Loucy (cell line): ENCODE data around the gene MYRIP.

ENCODE experiments used
- H2AFZ ChIP-seq: fragments of 200-600 bp; sonication (generic); 2 replicates; pipeline ENCODE4 v1.6.0; 2016; ENCODE audit warnings: antibody characterized with exemption, mild to moderate bottlenecking, low read length, moderate library complexity
- H3F3A ChIP-seq: fragments of 200-600 bp; 2 replicates; pipeline ENCODE4 v1.6.0; 2016; ENCODE audit warnings: antibody characterized with exemption, low read depth, mild to moderate bottlenecking
- H3K27me3 ChIP-seq: fragments of 200-600 bp; sonication (generic); 2 replicates; pipeline ENCODE4 v1.6.1; 2014; ENCODE audit warnings: low read length, mild to moderate bottlenecking; ENCODE audit not compliant: insufficient read depth, poor library complexity, severe bottlenecking
- H3K36me3 ChIP-seq: fragments of 200-600 bp; sonication (generic); 2 replicates; pipeline ENCODE4 v1.6.1; 2016; ENCODE audit warnings: low read length; ENCODE audit not compliant: insufficient read depth
- H3K4me1 ChIP-seq: fragments of 200-600 bp; sonication (generic); 2 replicates; pipeline ENCODE4 v1.5.1; 2014; ENCODE audit warnings: low read length, mild to moderate bottlenecking; ENCODE audit not compliant: insufficient read depth, poor library complexity, severe bottlenecking
- H3K4me2 ChIP-seq: fragments of 200-600 bp; sonication (generic); 2 replicates; pipeline ENCODE4 v1.6.0; 2014; ENCODE audit warnings: antibody characterized with exemption, low read length, low read depth, mild to moderate bottlenecking; ENCODE audit not compliant: poor library complexity, severe bottlenecking
- H3K4me3 ChIP-seq: fragments of 200-600 bp; sonication (generic); 2 replicates; pipeline ENCODE4 v1.5.1; 2014; ENCODE audit warnings: low read length, mild to moderate bottlenecking, mixed read lengths; ENCODE audit not compliant: poor library complexity, severe bottlenecking
- H3K79me2 ChIP-seq: fragments of 200-600 bp; sonication (generic); 2 replicates; pipeline ENCODE4 v1.6.1; 2014; ENCODE audit warnings: low read length; ENCODE audit not compliant: insufficient read depth
- H3K9ac ChIP-seq: fragments of 200-600 bp; sonication (generic); 2 replicates; pipeline ENCODE4 v1.6.0; 2014; ENCODE audit warnings: mild to moderate bottlenecking, low read depth, low read length, moderate library complexity; ENCODE audit not compliant: poor library complexity, severe bottlenecking
- H3K9me2 ChIP-seq: fragments of 200-600 bp; sonication (generic); replicated peaks from 2 replicates; pipeline ENCODE4 v1.6.1; 2016; ENCODE audit warnings: low read depth, low read length, mixed read lengths
- H3K9me3 ChIP-seq: fragments of 200-600 bp; sonication (generic); 2 replicates; pipeline ENCODE4 v1.6.1; 2014; ENCODE audit warnings: mild to moderate bottlenecking, antibody characterized with exemption, low read length, low read depth; ENCODE audit not compliant: insufficient read depth
- H4K20me1 ChIP-seq: fragments of 200-600 bp; sonication (generic); 2 replicates; pipeline ENCODE4 v1.6.0; 2014; ENCODE audit warnings: antibody characterized with exemption, low read length, mild to moderate bottlenecking; ENCODE audit not compliant: insufficient read depth, poor library complexity, severe bottlenecking
- EZH2phosphoT487 ChIP-seq: fragments of 200-600 bp; IDR thresholded peaks from 2 replicates; pipeline ENCODE4 v1.6.1; 2018; ENCODE audit warnings: antibody characterized with exemption, mild to moderate bottlenecking, moderate library complexity, borderline replicate concordance
- TF ChIP-seq, protein P1 (sequence below): fragments of 200-600 bp; sonication (generic); conservative IDR thresholded peaks from 2 replicates; pipeline ENCODE4 v1.5.1; 2014; ENCODE audit warnings: mild to moderate bottlenecking, antibody characterized with exemption, low read length

Gene MYRIP

DNA sequence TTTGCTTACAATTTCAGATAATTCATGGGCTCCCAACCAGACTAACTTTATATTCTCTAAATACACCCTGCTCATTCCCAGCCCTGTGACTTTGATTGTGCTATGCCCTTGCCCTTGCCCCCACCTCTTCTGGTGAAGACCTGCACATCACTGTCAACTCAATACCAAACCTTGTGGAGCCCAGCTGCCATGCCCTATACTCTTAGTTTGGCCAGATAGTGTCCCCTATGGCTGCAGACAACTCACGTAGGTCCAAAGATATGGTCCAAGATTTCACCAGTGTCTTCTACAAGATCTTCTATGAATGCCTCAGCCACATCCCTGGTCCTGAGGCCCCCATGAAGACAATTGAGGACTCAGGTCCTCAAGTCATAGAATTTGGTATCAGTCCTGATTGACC, 381.8 kb downstream of the MYRIP start:
- peaks cover 21% of the 10 kb centered on the region for H3K4me1 ChIP-seq
- TF ChIP-seq, protein P1, sequence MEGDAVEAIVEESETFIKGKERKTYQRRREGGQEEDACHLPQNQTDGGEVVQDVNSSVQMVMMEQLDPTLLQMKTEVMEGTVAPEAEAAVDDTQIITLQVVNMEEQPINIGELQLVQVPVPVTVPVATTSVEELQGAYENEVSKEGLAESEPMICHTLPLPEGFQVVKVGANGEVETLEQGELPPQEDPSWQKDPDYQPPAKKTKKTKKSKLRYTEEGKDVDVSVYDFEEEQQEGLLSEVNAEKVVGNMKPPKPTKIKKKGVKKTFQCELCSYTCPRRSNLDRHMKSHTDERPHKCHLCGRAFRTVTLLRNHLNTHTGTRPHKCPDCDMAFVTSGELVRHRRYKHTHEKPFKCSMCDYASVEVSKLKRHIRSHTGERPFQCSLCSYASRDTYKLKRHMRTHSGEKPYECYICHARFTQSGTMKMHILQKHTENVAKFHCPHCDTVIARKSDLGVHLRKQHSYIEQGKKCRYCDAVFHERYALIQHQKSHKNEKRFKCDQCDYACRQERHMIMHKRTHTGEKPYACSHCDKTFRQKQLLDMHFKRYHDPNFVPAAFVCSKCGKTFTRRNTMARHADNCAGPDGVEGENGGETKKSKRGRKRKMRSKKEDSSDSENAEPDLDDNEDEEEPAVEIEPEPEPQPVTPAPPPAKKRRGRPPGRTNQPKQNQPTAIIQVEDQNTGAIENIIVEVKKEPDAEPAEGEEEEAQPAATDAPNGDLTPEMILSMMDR, result no peak
- no peak for TF ChIP-seq EZH2phosphoT487
- H4K20me1 ChIP-seq, result no peaks in the 10 kb centered on the region
- H3K4me2 ChIP-seq, result no peak overlapping the region
- no peak overlapping the region for H3K4me3 ChIP-seq
- no peaks in the 10 kb centered on the region for H3K9me3 ChIP-seq
- H3K36me3 ChIP-seq, result no peaks in the 10 kb centered on the region
- no peak overlapping the region for H3K9ac ChIP-seq
- H3F3A ChIP-seq, result no peaks in the 10 kb centered on the region
- H3K9me2 ChIP-seq, result no peaks in the 10 kb centered on the region
- no peaks in the 10 kb centered on the region for H3K27me3 ChIP-seq
- H2AFZ ChIP-seq, result no peak overlapping the region
- no peaks in the 10 kb centered on the region for H3K79me2 ChIP-seq

DNA sequence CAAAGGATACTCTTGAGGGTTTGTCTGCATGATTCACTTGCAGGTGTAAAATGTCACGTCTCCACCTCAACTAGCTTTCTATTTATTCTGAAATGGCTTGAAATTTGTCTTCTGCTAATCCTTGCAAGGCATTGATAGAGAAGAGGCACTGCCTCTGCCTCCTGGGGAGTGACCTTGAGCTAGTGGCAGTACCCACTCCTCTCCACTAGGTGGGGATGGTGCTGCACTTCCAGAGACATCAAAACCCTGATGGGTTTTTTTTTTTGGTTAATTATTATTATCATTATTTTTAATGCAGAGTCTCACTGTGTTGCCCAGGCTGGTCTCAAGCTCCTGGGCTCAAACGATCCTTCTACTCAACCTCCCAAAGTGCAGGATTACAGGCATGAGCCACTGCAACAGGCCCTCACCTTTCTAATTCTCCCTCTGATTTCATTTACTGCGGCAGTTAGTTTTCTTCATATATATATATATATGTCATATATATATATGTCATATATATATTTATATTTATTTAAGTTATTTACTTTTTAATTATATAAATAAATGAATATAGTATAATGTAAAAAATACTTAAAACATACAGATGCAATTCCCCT, 382.5 kb downstream of the MYRIP start:
- H3K4me3 ChIP-seq, result no peak overlapping the region
- H3K36me3 ChIP-seq, result no peaks in the 10 kb centered on the region
- H3K79me2 ChIP-seq, result no peaks in the 10 kb centered on the region
- no peaks in the 10 kb centered on the region for H3F3A ChIP-seq
- no peak overlapping the region for H2AFZ ChIP-seq
- TF ChIP-seq, protein P1, result peak; percentile 79
- no peak for TF ChIP-seq EZH2phosphoT487
- H3K27me3 ChIP-seq, result no peaks in the 10 kb centered on the region
- H3K9me2 ChIP-seq, result no peaks in the 10 kb centered on the region
- no peak overlapping the region for H3K9ac ChIP-seq
- H4K20me1 ChIP-seq, result no peaks in the 10 kb centered on the region
- peaks cover 14% of the 10 kb centered on the region for H3K4me1 ChIP-seq
- no peaks in the 10 kb centered on the region for H3K9me3 ChIP-seq
- H3K4me2 ChIP-seq, result no peak overlapping the region

DNA sequence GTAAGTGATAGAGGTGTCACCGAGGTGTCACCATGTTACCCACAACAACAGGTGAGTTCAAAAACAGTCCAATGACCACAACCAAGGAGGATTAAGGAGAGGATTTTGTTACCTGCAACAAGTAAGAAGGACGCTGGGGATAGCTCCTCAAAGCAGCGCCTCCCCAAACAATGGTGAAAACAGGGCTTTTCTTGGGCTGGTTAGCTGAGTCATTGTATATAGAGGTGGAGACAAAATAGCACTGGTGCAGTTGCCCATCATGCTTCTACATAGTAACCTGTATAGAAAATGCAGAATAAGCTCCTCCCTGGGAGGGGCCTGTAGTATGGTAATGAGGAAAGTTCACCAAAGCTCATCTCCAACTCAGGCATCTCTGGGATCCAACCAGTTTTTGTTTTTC, 383.2 kb downstream of the MYRIP start:
- no peaks in the 10 kb centered on the region for H3F3A ChIP-seq
- no peak overlapping the region for H2AFZ ChIP-seq
- H3K4me2 ChIP-seq, result no peak overlapping the region
- no peaks in the 10 kb centered on the region for H3K27me3 ChIP-seq
- no peaks in the 10 kb centered on the region for H3K9me2 ChIP-seq
- H4K20me1 ChIP-seq, result no peaks in the 10 kb centered on the region
- TF ChIP-seq EZH2phosphoT487, result no peak
- TF ChIP-seq, protein P1, result no peak
- H3K9me3 ChIP-seq, result no peaks in the 10 kb centered on the region
- no peak overlapping the region for H3K9ac ChIP-seq
- no peaks in the 10 kb centered on the region for H3K36me3 ChIP-seq
- peaks cover 7% of the 10 kb centered on the region for H3K4me1 ChIP-seq
- H3K4me3 ChIP-seq, result no peak overlapping the region
- no peaks in the 10 kb centered on the region for H3K79me2 ChIP-seq
